Right renal cortex interstitium (tissue), 3 donors: Measurements from ENCODE around the gene VSIR. TPM values are rescaled to one million over a fixed set of nuclear protein-coding genes. Genes with fewer than 3 reads are reported as not detected.

Source experiments
- DNase-seq, 3 donors: peaks; one replicate each; pipeline ENCODE4 v3.0.0-alpha.2; 2013; ENCODE audit warnings: low read depth in 3 of 3, low spot score in 2 of 3
- polyA plus RNA-seq, 3 donors: library from polyadenylated mRNA; unstranded; fragments of 120-200 nt; gene quantifications; one replicate each; pipeline ENCODE4 v1.2.1, GENCODE V29; 2013; ENCODE audit not compliant: insufficient read length in 3 of 3

Gene VSIR
- polyA plus RNA-seq, 3 donors: 6.7 to 9.7 (median 7.8) TPM

DNA sequence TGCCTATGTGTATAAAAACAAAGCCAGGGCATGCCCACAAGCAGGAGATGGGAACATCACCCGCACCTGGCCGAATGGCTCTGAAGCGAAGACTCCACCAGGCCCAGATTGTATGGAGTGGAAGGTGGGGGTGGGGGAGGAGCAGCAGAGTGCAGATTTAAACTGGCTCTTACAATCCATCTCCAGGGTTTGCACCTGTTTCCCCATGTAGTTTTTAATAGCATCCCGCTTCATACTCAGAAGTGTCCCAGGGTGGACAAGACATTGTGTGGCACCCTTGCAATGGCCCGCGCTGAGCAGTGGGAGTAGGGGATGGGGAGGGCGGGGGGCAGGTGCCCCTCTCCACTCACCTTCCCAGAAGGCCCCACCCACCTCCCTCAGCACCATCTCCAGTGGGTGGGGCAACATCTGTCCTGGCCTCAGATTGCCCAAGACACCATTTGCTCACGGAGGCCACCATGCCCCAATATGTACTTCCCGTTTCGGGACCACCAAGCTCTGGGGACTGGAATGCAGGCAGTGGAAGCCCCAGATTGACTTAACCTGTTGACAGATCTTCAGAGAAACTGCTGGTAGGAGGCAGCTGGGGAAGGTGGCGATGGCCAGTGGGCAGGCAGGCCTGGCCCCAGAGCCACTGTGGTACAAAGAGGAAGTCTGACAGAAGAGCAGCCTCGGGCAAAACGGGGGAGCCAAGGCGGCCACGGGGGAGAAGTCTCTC, 23.0 kb downstream of the VSIR start:
- DNase-seq: no peak

DNA sequence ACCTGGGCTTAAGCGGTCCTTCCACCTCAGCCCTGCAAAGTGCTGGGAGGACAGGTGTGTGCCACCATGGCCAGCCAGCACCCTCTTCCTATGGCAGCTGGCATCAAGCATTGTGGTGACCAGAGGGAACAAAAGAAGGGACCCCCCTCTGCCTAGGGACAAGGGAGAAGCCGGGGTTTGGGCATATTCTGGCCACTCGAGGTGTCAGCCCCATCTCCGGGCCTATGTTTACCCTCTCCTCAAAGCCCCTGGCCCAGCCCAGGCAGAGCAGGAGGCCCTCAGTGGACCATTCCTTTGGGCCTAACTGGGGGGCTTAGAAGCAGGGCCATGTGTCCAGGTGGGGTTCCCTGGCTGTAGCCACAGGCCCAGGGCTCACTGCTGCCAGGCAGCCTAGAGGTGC, 23.9 kb downstream of the VSIR start:
- DNase-seq: no peak

DNA sequence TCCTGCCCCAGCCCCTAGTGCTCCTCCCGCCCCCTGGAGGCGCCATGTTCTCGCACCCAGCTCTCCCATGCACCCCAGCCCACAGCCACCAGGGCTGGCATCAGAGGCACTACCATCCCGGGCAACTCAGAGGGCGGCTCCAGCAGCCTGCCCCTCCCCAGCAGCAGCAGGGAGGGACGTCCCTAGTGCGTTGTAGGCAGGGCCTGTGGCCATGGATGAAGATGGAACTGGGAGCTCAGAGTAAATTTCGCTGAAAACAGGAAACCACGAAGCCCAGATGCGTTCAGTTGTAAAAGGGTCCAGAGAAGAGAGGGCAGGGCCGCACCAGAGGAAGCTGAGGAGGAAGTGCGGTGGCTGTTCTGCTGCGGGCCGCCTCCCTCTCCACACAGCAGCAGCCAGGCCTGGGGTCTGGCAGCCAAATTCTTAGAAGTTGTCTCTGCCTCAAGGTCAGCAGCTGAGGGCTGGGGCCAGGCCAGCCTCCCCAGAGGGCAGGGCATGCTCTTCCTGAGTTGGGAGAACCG, 24.6 kb downstream of the VSIR start:
- no peak for DNase-seq

DNA sequence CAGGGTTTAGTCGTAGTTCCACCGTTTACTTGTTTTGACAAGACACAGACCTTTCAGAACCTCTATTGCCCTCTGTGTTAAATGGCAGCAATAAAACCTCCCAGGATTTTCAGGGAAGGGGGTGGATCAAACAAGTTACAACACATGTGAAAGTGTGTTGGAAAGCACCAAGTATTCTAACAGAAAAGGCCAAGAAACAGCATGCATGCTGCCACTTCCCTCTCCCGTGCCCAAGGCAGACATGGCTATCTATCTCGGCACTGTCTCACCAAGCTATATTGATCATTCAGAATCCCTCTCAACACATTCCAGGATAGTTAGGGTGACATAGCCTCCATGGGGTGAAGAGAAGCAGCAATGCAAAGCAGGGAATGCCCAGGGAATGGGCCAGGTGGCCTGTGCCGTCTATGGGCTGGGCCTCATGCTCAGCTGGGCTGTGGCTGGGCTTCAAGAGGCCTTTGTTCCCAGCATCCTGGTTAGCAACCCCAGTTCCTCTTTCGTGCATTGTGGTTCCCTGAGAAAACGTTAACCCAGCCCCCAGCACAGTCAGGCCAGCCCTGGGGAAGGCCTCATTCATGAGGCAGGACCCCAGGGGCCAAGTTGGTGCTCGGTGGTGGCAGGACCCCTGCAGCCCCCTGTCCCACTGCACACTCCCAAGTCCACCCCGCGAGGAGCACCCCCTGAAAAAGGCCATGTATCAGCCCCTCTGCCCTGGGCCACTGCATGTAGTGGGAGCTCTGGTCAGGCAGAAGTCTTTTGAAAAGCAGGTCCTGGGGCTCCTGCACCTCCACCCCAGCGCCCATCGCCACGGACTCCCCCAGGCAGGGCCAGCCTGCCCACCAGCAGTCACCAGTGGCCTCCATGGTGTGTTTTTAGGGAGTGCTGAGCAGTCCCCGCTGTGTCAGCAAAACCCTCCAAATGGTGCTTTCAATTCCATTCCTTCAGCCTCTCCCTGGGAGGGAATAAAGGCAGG, 25.5 kb downstream of the VSIR start:
- DNase-seq: no peak

DNA sequence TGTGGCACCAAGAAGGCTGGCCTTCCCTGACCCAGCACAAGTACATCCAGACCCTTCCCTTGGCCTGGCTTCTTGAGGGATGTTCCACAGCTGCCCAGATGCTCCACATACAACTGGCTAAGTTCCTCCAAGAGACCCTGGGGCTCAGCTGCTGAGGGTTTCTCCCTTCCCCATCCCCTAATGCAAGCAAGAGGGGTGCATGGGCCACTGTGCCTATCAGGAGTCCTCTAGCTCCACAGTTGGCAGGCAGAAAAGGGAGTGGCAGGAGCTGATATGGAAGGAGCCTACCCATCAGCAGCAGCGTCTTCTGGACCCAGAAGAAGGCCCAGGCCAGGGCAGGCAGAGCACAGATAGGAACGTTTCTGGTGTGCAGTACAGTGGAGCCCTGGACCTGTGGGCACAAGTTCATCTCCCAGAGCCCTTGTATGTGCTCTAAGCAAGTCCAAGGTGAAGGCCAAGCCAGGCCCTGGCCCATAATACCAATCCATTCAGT, 26.2 kb downstream of the VSIR start:
- no peak for DNase-seq

DNA sequence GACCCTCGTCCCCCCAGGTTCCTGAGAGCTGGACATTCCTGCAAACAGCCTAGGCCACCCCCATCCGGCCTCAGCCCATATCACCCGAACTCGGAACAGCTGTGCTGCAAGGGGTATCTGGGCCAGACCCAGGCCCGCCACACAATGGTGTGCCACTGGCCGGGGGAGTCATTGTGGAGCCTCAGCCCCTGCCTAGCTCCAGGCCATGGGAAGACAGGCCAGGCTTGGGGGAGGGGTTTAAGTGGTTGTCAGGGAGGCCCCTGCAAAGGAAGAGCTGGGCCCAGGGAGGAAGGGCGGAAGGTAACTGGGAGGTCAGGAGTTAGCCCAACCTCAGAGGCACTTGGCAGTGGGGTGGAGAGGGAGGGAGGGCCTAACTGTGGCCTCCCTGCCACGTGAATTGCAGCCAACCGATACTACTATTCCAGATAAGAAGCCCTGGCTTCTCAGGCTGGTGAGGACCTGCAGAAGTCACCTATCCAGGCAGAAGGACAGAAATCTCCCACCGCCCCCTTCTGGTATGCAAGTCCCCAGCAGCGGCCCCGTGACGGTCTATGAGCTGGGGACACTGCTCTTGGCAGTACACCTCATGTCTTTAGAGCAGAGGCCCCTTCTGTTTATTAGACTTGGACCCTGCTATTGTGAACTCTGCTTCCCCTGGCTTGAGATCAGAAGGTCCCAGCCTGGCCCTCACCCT, 26.8 kb downstream of the VSIR start:
- no peak for DNase-seq

DNA sequence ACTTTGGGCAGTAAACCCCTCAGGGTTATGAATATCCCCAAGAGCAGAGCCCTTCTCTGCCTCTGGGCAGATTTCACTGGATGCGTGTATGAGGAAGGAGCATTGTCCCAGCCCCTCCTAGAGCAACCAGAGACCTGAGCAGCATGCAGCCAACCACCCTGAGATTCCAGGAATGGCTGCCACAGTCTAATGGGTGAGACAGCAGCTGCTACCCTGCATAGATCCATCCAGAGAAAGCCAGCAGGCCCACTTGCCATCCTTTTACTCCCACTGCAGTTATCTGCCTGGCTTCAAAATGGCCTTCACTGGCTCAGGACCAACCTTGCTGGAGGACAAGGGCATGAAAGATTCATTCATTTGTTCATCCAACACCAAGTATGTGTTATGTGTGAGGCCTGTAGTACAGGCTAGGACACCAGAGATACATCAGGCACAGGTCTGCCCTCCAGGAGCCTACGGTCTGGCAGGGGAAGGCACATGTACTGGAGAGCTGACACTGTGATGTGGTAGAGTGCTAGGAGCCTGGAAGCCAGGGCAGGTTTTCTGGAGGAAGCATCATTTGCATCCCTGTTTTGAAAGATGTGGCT, 27.6 kb downstream of the VSIR start:
- no peak for DNase-seq

DNA sequence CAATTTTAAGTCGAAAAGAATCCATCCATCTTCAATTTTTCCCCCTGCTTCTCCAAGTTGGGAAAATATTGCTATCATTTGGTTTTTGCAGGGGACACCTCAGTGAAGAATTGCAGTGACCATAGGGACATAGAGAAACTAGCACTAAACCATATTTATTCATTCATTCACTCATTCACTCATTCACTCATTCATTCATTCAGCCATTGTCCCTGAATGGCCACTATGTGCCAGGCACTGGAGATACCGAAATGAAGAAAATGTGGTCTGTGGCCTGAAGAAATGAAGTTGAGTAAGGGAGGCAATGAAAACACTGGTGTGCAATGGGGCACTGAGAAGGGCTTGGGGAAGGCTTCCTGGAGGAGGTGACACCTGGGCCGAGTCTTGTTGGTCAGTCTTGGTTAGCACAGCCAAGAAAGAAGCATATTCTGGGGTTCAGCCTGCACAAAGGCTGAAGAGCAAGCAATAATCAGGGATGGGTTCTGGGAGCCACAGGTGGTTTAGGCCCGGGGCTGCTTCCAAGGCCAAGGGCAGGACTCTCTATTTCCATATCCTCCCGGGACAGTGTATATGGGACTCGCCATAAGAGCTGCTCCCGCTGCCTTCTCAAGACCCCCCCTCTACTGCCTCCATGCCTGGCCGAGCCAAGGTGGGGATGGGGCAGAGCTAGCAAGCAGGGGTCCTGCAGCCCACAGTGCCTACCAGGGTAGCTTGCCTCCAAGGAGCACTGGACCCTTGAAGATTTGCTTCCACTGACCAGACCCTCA, 28.2 kb downstream of the VSIR start:
- DNase-seq: no peak

DNA sequence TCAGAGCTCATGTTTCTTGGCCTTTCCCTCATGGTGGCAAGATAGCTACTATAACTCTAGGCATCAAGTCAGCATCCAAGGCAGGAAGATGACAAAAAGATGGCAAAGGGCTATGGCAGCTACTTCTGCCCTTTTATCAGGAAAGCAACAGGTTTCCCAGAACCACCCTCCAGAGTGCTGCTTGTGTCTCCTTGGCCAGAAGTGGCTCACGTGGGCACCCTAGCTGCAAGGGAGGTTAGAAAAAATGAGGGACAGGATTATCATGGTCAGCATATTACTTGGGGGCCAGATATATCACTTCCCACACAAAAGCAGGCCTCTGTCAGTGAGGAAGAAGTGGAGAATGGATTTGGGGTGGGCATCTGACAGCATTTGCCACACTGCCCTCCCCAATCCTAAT, 29.5 kb downstream of the VSIR start:
- DNase-seq: no peak

DNA sequence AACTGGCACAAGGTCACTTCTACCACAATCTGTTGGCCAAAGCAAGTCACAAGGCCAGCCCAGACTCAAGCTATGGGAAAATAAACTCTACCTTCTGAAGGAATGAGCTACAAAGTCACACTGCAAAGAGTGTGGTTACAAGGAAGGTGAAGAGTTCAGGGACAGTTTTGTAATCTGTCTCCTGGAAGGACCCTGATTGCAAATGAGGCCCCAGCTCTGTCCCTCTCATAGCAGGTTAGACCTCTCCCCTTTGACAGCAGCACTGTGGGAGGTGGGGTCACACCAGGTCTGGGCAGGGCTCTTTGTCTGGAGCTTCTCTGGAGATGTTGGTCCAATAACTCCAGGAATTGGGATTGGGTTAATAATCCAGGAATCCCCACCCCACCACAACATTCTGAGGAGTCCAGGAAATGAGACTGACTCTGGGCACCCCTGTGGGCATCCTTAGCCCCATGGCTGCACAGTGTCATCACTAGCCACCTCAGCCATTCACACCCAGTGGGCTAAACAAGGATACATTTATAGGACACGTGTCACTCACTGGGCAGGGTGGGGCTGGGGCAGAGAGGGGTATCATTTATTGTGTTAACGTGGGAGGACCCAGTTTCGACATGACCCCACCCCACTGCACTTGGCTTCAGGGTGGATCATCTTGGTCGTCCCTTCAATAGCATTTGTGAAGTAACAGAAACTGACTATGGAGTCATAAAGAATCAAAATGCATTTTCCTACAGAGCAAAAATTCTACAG, 30.1 kb downstream of the VSIR start:
- DNase-seq: no peak

DNA sequence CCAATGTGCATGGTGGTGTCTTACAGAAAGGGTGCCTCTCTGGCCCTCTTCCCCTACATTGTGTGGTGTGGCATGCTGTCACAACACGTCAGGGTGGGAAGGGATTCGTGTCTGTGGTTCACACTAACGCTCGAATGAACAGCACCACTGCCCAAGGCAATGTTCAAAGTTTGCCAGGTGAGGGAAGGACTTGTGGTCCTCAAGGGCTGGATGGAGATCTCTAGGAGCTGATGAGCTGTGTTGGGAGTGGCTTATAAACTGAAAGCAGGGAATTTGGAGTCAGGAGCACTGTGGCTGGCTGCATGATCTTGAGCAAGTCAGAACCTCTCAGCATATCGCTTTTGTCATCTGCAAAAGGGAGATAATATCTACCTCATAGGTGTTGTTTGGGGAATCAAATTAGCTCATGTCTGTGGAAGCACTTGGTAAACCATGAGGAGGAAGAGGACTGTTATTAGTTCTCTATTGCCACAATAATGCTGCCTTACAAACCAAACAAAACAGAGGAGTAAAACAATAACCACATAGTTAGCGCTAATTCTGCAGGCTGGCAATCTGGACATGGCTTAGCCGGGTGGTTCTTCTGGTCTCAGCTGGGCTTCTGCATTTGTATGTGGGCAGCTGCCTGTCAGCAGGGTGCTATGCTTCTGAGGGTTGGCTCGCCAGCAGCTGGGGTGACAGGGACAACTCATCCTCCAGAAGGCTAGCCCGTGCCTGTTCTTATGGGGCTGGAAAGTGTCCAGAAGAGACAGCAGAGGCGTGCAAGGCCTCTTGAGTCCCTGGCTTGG, 30.8 kb downstream of the VSIR start:
- DNase-seq: no peak

DNA sequence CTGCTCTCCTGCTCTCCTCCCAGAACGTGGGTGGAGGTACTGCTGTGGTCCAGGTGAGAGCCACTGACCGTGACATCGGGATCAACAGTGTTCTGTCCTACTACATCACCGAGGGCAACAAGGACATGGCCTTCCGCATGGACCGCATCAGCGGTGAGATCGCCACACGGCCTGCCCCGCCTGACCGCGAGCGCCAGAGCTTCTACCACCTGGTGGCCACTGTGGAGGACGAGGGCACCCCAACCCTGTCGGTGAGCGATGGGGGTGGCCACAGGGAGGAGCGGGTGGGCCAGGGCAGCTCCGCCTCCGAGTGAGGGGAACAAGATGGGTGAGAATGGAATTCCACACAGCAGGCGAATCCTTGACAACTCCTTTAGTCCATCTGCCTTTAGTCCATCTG, 31.6 kb downstream of the VSIR start:
- DNase-seq: no peak

DNA sequence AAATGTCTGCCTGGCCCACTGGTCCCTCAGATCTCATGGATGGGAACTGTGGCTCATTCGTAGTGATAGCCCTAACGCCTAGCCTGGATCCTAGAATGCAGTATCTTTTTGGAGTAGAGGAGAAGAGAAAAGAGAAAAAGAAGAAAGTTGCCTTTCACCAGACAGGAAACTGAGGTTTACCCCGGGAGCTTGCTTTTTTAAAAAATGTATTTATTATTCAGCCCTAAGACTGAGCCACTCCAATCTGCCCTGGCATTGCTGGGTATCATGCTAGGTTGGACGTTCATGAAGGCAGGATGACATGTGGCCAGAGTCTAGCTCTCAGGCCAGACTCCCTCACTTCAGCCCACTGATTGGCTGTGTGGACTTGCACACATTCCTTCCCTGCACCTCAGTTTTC, 32.3 kb downstream of the VSIR start:
- no peak for DNase-seq

DNA sequence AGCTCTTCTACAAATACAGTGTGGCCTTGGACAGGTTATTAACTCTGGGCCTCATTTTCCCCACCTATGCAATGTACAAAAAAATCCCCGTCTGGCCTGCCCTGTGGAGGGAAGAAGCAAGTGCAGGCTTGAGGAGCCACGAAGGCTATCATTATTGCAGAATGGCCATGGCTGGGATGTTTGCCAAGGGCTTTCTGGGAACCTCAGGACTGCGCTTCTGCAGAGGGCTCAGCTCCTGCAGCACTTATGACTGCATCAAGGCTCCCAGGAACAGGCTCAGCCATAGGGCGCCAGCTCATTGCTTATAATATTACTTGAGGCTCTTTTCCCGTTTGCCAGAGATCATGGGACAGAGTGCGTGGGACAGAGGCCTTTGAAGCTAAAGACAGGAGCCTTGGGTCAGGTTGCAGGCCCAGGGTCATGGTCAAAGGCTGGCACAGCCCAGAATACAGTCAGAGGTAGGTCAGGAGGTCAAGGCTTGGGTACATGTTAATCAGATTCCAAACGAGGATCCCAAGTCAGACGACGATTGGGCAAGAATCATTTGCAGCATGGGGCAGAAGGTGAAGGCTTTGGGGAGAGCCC, 33.2 kb downstream of the VSIR start:
- no peak for DNase-seq

DNA sequence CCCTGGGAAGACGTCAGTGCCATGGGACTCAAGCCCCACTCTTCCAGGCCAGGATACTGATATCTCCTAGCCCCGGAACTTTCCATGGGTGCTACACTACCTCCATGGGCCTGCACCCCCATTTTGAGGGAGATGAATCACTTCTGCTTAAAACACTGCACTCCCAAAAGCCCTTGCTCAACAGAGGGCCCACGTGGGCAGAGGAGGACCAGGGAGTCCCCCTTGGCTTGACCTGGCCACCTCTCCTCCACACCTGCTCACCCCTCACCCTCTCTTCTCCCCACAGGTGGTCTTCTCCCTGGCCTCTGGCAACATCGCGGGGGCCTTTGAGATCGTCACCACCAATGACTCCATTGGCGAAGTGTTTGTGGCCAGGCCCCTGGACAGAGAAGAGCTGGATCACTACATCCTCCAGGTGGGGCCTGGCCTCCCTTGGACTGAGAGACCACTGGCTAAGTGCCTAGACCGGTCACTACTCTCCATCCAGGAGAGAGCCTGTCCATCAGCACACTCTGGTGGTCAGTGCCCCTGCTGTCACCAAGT, 33.9 kb downstream of the VSIR start:
- DNase-seq: no peak

DNA sequence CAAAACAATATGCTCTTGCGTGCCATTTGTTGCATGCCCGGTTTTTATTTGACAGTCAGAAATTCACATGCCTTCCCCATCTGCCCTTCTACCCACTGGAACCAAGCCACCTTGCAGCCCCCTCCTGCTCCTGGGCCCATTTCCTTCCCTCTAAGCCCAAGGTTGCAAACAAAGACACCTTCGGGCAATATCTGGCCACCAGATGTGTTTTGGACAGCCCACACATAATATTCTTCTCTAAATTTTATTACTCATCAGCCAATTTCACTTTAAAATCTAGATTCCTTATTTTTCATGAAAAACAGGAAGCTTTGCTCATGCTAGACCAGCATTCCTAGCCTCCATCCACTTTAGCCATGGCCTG, 35.5 kb downstream of the VSIR start:
- no peak for DNase-seq

DNA sequence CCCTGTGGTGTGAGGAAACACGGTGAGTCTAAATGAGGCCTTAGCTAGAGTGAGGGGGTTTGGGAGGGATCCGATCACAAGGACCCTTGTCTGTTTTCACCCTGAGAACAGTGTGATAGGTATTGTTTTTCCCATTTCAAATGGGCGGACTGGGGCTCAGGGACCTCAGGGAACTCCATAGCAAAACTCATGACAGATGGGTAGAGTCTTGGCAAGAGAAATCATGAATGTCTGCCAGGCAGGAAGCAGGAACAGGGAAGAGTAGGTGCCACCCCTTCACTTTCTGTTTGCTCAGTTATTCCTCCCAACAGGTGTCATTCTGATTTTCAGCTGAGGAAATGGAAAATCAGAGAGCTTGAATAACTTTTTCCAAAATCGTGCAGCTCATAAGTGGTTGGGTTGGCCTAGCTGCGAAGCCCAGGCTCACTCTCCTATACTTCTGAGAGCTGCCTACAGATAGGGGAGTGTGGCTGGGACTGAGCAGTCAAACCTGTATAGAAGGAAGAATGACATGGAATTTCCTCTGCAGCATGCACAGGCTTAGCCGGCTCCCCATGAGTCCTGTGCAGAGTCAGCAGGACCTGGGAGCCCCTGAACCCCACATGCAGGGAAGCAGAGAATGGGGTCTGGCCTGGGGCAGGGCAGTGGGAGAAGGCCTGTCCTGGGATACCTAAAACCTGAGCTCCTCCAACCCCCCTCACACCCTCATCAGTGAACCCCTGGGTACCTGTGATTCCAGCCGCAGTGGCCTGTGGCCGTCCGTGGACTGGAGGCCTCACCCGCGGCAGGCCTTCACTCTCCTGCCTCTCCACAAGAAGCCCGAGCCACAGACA, 36.1 kb downstream of the VSIR start:
- DNase-seq: no peak
